GM18526 (cell line): ENCODE measurements around the gene PCDH20.

Experiments
- POLR2A ChIP-seq: IDR thresholded peaks from 3 replicates; pipeline ENCODE4 v1.6.1; 2011; ENCODE audit not compliant: insufficient read length; ENCODE audit errors: extremely low read depth

Gene PCDH20

DNA sequence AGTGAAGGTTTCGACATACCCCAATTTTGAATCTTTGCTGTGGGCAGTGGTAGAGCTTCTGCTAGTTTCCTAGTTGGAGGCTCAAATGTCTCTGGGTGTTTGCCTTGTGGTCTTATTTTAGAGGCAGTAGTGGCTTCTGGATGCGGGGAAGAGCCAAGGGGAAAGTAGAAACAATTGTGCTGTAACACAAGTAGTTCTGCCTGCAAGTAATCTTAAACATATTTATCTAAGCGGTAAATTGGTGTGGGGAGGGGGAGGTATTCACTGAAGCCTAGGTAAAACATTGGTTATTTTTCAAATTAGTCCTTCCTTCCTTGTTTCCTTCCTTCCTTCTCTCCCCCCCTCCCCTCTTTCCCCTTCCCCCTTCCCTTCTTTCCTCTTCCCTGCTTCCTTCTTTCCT is at the start of gene PCDH20:
TSS of gene PCDH20 (minus strand) at position 101 of the 400 bp plus-strand sequence. CDS start 691 bp downstream, outside the sequence.
- TF ChIP-seq POLR2A: no peak

GRCh38 chr13:61463024-61463423 is 47.4 kb upstream of the PCDH20 start:
- TF ChIP-seq POLR2A: no peak

DNA sequence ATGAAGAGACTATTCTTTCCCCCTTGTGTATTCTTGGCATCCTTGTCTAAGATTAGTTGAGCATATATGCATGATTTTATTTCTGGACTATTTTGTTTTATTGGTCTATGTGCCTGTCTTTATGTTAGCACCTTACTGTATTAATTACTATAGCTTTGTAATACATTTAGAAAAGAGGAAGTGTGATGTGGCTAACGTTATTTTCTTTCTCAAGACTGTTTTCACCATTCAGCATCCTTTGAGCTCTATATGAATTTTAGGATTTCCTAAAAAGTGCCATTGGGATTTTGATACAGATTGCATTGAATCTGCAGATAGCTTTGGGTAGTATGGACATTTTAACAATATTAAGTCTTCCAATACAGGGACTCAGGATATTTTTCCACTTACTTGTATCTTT is 37.5 kb upstream of the PCDH20 start:
- TF ChIP-seq POLR2A: no peak

GRCh38 chr13:61432029-61432428 is 16.4 kb upstream of the PCDH20 start:
- no peak for TF ChIP-seq POLR2A

DNA sequence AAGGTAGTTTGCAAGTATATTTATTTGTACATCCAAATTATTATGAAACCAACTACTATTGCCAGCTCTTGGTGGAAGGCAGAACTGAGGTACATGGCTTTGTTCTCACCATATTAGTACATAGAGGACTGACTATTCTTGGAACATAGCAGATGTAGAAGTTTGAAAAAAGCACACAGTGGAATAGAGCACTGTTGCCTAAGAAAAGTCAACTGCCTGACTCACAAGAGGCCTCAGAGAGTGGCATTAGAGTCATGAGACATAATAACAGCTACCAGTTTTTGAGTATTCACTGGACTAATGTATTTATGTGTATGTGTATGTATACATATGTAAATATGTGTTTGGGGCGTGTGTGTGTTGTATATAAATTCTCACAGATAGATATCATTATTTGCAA is 8.3 kb upstream of the PCDH20 start:
- TF ChIP-seq POLR2A: no peak

GRCh38 chr13:61417086-61417570 is 1.5 kb upstream of the PCDH20 start:
- no peak for TF ChIP-seq POLR2A

- TF ChIP-seq POLR2A: no peak
Measured at GRCh38 chr13:61415058-61415721, 459 bp downstream of the PCDH20 start.

GRCh38 chr13:61414686-61415057 is 977 bp downstream of the PCDH20 start:
- no peak for TF ChIP-seq POLR2A

DNA sequence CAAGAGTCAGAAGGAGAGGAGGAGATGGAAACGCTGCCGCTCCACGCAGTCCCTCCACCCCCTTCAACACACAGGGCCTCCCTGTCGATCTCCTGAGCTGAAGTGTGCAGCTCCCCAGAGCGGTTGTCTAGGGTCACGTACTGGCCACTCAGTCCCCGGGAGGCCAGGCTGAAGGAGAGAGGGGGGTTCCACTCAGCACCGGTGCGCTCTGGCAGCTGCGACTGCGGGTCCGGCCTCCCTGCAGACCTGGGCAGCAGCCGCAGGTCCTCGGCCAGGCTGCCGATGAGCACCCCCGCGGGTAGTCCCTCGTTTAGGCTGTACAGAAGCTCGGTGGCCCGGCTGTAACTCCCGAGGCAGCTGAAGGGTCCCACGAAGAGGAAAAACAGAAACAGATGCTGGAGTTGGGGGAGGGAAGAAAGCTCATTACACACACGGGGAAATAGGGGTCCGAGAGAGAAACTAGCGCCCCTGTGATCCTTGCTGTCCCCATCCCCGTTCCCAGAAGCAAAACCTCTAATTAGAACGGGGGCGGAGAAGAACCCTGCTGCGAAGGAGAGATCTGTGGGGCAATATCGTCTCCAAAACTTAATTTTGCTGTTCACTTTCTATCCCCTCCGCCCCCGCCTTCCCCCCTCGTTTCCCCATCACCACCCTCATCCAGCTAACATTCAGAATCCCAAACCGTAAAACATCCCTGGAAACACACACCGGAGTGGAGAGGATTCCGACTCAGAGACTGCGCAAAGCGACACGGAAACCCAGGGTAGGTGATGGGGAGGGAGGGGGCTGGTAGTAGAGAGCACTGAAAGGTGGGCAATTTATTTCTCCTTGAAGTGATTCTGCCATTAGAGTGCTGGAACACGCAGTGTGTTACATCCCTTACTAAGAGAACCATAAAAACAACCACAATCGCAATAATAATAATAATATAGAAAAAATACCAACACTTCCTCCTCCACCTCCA is 1.8 kb downstream of the PCDH20 start:
- no peak for TF ChIP-seq POLR2A

DNA sequence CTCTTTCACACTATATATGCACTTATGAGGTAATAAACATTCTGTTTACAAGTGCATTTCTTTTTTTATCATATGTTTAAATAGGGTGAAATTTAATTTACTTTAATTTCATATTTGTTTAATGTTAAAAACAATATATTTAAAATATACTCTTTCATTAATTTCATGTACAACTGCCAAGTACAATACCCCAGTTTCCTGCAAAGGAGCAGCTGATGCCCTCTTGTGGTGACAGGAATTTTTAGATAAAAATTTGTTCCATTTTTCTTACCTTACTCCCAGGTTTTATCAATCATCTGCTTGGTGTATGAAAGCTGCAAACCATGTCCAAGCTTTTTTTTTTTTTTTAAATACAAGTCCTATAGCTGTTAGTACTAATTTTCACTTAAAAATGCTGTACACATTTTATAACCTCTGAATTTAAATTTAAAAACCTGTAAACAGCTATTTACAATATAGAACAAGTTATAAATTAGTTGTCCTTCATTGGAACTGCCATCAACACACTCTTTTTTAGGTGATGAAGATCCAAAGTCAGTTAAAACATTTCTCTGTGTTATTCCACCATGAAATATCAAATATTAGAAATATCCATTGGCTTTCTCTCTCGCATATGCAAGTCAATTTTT is 4.9 kb downstream of the PCDH20 start:
- TF ChIP-seq POLR2A: no peak

DNA sequence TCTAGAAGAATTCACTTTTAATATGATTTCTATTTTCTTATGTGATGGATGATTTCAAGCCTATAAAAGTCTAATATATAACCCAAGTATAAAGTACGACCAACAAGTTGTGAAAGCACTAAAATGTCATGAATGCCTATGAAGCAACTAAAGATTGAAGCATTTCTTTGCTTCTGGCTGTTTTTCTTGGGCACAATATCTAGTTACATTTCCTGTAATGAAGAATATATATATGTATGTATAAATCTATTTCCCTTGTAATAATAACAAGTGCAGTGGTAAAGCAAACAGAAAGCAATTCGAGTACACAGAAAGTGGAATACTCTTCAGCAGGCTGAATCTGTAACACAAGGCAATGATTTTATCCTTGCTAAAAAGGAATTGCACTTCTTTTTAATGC is 5.4 kb downstream of the PCDH20 start:
- TF ChIP-seq POLR2A: no peak

DNA sequence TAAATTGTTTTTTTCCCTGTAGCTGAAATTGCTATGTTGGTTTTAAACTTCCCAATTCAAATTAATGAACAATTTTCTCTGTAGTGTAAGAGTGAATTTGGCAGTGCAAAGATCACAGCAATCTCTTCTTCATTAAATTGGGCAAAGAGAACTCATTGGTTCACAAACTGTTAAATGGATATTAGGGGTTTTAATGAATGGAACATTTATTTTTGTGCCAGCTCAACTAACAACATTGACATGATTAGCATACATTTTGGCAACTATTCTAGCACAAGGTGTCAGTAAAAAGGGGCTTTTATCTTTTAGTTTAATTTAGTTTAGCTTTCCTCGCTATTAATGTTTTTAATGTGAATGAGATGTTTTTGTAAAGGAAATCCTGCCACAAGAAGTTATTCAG is 7.1 kb downstream of the PCDH20 start:
- no peak for TF ChIP-seq POLR2A

GRCh38 chr13:61406275-61406674 is 9.4 kb downstream of the PCDH20 start:
- no peak for TF ChIP-seq POLR2A

- TF ChIP-seq POLR2A: no peak
Measured at GRCh38 chr13:61396121-61396520, 19.5 kb downstream of the PCDH20 start.

DNA sequence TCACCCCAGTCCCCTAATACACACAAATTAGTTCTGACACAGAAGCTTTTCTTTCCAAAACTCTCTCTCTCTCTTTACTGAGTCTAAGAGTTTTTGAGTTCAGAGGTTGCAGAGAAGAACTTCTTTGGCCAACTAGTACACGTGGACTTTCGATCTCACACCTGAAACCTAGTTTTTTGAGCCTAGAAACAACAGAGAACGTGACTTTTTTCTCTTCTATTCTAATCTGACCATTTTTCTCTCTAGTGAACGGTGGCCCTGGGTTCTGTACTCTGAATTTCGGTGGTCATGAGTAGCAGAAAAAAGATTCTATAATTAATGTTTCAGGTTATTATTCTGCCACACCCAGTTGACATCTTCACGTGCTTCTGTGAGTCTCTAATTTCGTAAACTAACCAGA is 24.2 kb downstream of the PCDH20 start:
- TF ChIP-seq POLR2A: no peak

GRCh38 chr13:61387694-61388093 is 28.0 kb downstream of the PCDH20 start:
- no peak for TF ChIP-seq POLR2A

DNA sequence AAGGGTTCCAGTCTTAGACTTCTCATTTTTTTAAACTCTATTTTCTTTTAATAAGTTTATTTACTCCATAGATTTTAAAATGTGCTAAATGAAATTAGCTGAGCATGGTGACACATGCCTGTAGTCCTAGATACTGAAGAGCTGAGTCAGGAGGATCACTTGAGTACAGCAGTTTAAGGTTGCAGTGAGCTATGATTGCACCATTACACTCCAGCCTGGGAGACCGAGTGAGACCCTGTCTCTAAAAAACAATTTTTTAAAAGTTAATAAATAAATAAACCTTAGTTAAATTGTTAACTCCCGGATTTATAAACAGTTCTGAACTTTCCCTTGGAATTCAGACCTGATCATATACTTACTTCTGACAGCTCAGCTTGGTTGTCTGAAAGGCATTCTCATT is 32.5 kb downstream of the PCDH20 start:
- TF ChIP-seq POLR2A: no peak
